ENCODE measurements around the gene FBRSL1. TPM values are rescaled to one million over a fixed set of nuclear protein-coding genes. Genes with fewer than 3 reads are reported as not detected.

The FBRSL1 gene
- total and polyA plus RNA-seq, 2 of the 8 experiments (the other 6 are each of a cell fraction or from before 2014, with no cell fraction given): 18.4 to 109 TPM

GRCh38 chr12:132505105-132505851, 15.3 kb downstream of the FBRSL1 start:
- Histone ChIP-seq H2BK120ac (replicated peaks; ENCODE audit: low read depth, low read length) (no peak overlapping the region), H2AK5ac (ENCODE audit: low read depth, low read length) (no peak overlapping the region), H3K9me3 (ENCODE audit: insufficient read depth in 2 of 2, low read depth in 1 of 2, low read length in 1 of 2) (no peaks in the 10 kb centered on the region), H3K4me3 (ENCODE audit: extremely low read depth in 1 of 4, insufficient read depth in 2 of 4, low read depth in 3 of 4, low read length in 4 of 4) (no peak overlapping the region), H3K79me2 (ENCODE audit: control insufficient read depth in 1 of 2, insufficient read depth in 2 of 2, low read length in 2 of 2) (peaks cover 0 to 42% of the 10 kb centered on the region in 2 experiments; a peak in 1 of 4 replicates), H3K79me1 (ENCODE audit: low read depth, low read length) (peaks cover 29% of the 10 kb centered on the region), H3K9ac (replicated peaks in 1 of 4; ENCODE audit: extremely low read depth in 1 of 4, low read depth in 3 of 4, low read length in 3 of 4) (no peak overlapping the region), H2AFZ (ENCODE audit: low read length) (no peak overlapping the region), H3K4me1 (replicated peaks in 1 of 4; ENCODE audit: control insufficient read depth in 3 of 4, insufficient read depth in 4 of 4, low read length in 3 of 4) (peaks cover 0 to 39% (median 14%) of the 10 kb centered on the region in 4 experiments; a peak in 6 of 7 replicates), H3K27me3 (replicated peaks in 1 of 4; ENCODE audit: control insufficient read depth in 3 of 4, extremely low read depth in 1 of 4, insufficient read depth in 3 of 4, low read length in 3 of 4) (no peaks in the 10 kb centered on the region; a peak in 1 of 7 replicates), H2BK15ac (ENCODE audit: low read length) (no peak overlapping the region), H3K4ac (replicated peaks; ENCODE audit: insufficient read length, low read depth, low read length) (no peak overlapping the region), H3K36me3 (ENCODE audit: control insufficient read depth in 2 of 4, insufficient read depth in 4 of 4, low read length in 3 of 4) (peaks cover 0 to 10% (median 0%) of the 10 kb centered on the region in 4 experiments; a peak in 1 of 8 replicates), H3K4me2 (ENCODE audit: insufficient read depth in 1 of 2, low read depth in 2 of 2, low read length in 2 of 2) (no peak overlapping the region), H3K56ac (replicated peaks; ENCODE audit: insufficient read length, low read depth, low read length) (no peak overlapping the region), H2BK12ac (ENCODE audit: low read depth, low read length) (no peak overlapping the region), H2BK5ac (ENCODE audit: low read depth, low read length) (peak overlapping the region; percentile 44; the same call in 1 of the 2 replicates), H4K91ac (replicated peaks; ENCODE audit: insufficient read length, low read length) (no peak overlapping the region), H3K18ac (ENCODE audit: extremely low read depth, low read length) (no peak overlapping the region), H3K23ac (ENCODE audit: insufficient read length) (no peak overlapping the region), H4K5ac (ENCODE audit: insufficient read length, low read depth, low read length) (no peak overlapping the region), H3K14ac (ENCODE audit: insufficient read length) (no peak overlapping the region), H3K23me2 (ENCODE audit: low read depth, low read length) (no peaks in the 10 kb centered on the region), H4K20me1 (replicated peaks in 1 of 2; ENCODE audit: control insufficient read depth in 1 of 2, insufficient read depth in 2 of 2, low read length in 2 of 2) (peaks cover 55 to 59% of the 10 kb centered on the region in 2 experiments), H2BK20ac (ENCODE audit: low read length) (no peak overlapping the region), H4K8ac (ENCODE audit: extremely low read depth, insufficient read depth, low read length) (peak overlapping the region; percentile 62; the same call in 1 of the 2 replicates), H3K27ac (ENCODE audit: low read depth, low read length) (no peak overlapping the region)
- 89% methylated on average over 23 of the region's 27 CpGs; no CpG with 5 or more reads in 1 of the 2 experiments for WGBS, 2 experiments (ENCODE audit: extremely low coverage in 1 of 2, insufficient coverage in 1 of 2, insufficient read length in 1 of 2, insufficient replicate concordance in 2 of 2, low coverage in 1 of 2, low lambda C conversion rate in 2 of 2, missing lambda C conversion rate in 1 of 2)
- ChIA-PET CTCF (ENCODE audit: partially characterized antibody) (interaction anchor here (0.6 to 4.8 kb wide), 16 partner anchors 9 to 230 kb away, joined by 3 to 26 read pairs (median 4); no protein-coding TSS in a partner anchor), POLR2A (ENCODE audit: partially characterized antibody) (interaction anchor here (1.8 kb wide), 1 partner anchor 13 kb away, joined by 3 read pairs; no protein-coding TSS in a partner anchor)
- FAIRE-seq (no peak), DNase-seq (ENCODE audit: low read depth in 1 of 2, low spot score in 2 of 2) (no peak)
- TF ChIP-seq SP2 (IDR thresholded peaks at IDR 0.05; ENCODE audit: low read length): no peak
- no peak for TF ChIP-seq SP1 (IDR thresholded peaks at IDR 0.05; ENCODE audit: low read depth, low read length)
- no peak for TF ChIP-seq ASH2L (IDR thresholded peaks at IDR 0.05; ENCODE audit: low read length)
- TF ChIP-seq RXRA (IDR thresholded peaks at IDR 0.05; ENCODE audit: insufficient read depth, low read depth, low read length): no peak
- peak in 1 of 2 experiments; percentile 24; a peak in 2 of 4 replicates for TF ChIP-seq RAD21 (IDR thresholded peaks at IDR 0.05 in 1 of 2, conservative IDR thresholded peaks at IDR 0.05 in 1 of 2; ENCODE audit: low read depth in 2 of 2, low read length in 2 of 2)
- TF ChIP-seq SP4 (IDR thresholded peaks at IDR 0.05; ENCODE audit: low read length): no peak
- no peak for TF ChIP-seq KDM5A (IDR thresholded peaks at IDR 0.05; ENCODE audit: low read length)
- TF ChIP-seq CREB1 (IDR thresholded peaks at IDR 0.05): no peak
